Peyer's patch (tissue), 4 donors: ENCODE results near the gene SV2B. TPM values are rescaled to one million over a fixed set of nuclear protein-coding genes. Genes with fewer than 3 reads are reported as not detected.
A peak's percentile ranks its signal among the peaks of the same experiment; 100 is the strongest.

Source experiments
- DNase-seq, 3 donors: peaks; one replicate each; pipeline ENCODE4 v3.0.0-alpha.2; 2017 to 2019
- H3K27ac ChIP-seq, 4 donors: fragments of 200-600 bp; sonication (generic); one replicate each; pipeline ENCODE4 v1.5.1; 2016 to 2019
- H3K27me3 ChIP-seq, 2 donors: fragments of 200-600 bp; sonication (generic); one replicate each; pipeline ENCODE4 v1.5.1; 2019
- H3K36me3 ChIP-seq, 3 donors: fragments of 200-600 bp; sonication (generic); one replicate each; pipeline ENCODE4 v1.5.1; 2016 to 2019
- H3K4me1 ChIP-seq, 4 donors: fragments of 200-600 bp; sonication (generic); one replicate each; pipeline ENCODE4 v1.5.1; 2016 to 2019
- H3K4me3 ChIP-seq, 4 donors: fragments of 200-600 bp; sonication (generic); 1 replicate in 3 of 4; 2 replicates in 1 of 4; pipeline ENCODE4 v1.5.1; 2016 to 2019; ENCODE audit warnings: mild to moderate bottlenecking in 1 of 4
- H3K9me3 ChIP-seq, 4 donors: fragments of 200-600 bp; sonication (generic); one replicate each; pipeline ENCODE4 v1.5.1; 2016 to 2019; ENCODE audit warnings: mild to moderate bottlenecking in 1 of 4
- CTCF ChIP-seq, 6 experiments: fragments of 450-650 bp in 4 of 6; fragments of 200-600 bp in 2 of 6; sonication (generic) in 1 of 6; IDR thresholded peaks; one replicate each; pipeline ENCODE4 v1.5.1; 2017 to 2019; ENCODE audit warnings: antibody characterized with exemption in 6 of 6, mild to moderate bottlenecking in 3 of 6, moderate library complexity in 1 of 6
- POLR2A ChIP-seq, 2 donors: fragments of 450-650 bp; IDR thresholded peaks; one replicate each; pipeline ENCODE4 v1.5.1; 2017; ENCODE audit warnings: antibody characterized with exemption in 2 of 2, mild to moderate bottlenecking in 2 of 2, moderate library complexity in 2 of 2
- total RNA-seq, 4 donors: library from RNA; depleted of rRNA; stranded (reverse); fragments of >200 nt; gene quantifications; one replicate each; pipeline ENCODE4 v1.1.0, GENCODE V29; 2016

The SV2B gene
- total RNA-seq, 4 donors from 2014 or later, result 0.18 to 2.5 (median 0.69) TPM

GRCh38 chr15:91294344-91294743 is 194.3 kb downstream of the SV2B start:
- H3K4me1 ChIP-seq, result no peaks in the 10 kb centered on the region
- no peak for DNase-seq
- no peaks in the 10 kb centered on the region for H3K27me3 ChIP-seq
- no peaks in the 10 kb centered on the region for H3K36me3 ChIP-seq
- H3K9me3 ChIP-seq, result no peaks in the 10 kb centered on the region
- TF ChIP-seq POLR2A (IDR thresholded peaks at IDR 0.05) (no peak), CTCF (IDR thresholded peaks at IDR 0.05) (no peak)
- no peak overlapping the region for H3K4me3 ChIP-seq
- H3K27ac ChIP-seq, result no peak overlapping the region

- H3K36me3 ChIP-seq, result no peaks in the 10 kb centered on the region
- no peaks in the 10 kb centered on the region for H3K9me3 ChIP-seq
- H3K4me1 ChIP-seq, result no peaks in the 10 kb centered on the region
- TF ChIP-seq CTCF (IDR thresholded peaks at IDR 0.05) (no peak), POLR2A (IDR thresholded peaks at IDR 0.05) (no peak)
- H3K27me3 ChIP-seq, result no peaks in the 10 kb centered on the region
- no peak overlapping the region for H3K4me3 ChIP-seq
- no peak for DNase-seq
- no peak overlapping the region for H3K27ac ChIP-seq
These were observed 194.7 kb downstream of the SV2B start for GRCh38 chr15:91294795-91295194.

GRCh38 chr15:91298101-91298500 is 198.0 kb downstream of the SV2B start:
- no peaks in the 10 kb centered on the region for H3K36me3 ChIP-seq
- no peak for DNase-seq
- no peak for TF ChIP-seq CTCF (IDR thresholded peaks at IDR 0.05)
- TF ChIP-seq POLR2A (IDR thresholded peaks at IDR 0.05), result no peak
- H3K27me3 ChIP-seq, result no peaks in the 10 kb centered on the region
- no peaks in the 10 kb centered on the region for H3K4me1 ChIP-seq
- no peak overlapping the region for H3K27ac ChIP-seq
- no peak overlapping the region for H3K4me3 ChIP-seq
- H3K9me3 ChIP-seq, result no peaks in the 10 kb centered on the region

GRCh38 chr15:91302588-91303439 is 202.8 kb downstream of the SV2B start:
- Histone ChIP-seq H3K36me3 (no peaks in the 10 kb centered on the region), H3K27me3 (no peaks in the 10 kb centered on the region), H3K4me3 (no peak overlapping the region), H3K9me3 (no peaks in the 10 kb centered on the region), H3K27ac (no peak overlapping the region), H3K4me1 (no peaks in the 10 kb centered on the region)
- TF ChIP-seq CTCF (IDR thresholded peaks at IDR 0.05) (peak in 5 of 6 experiments; percentile 15 to 78 (median 75)), POLR2A (IDR thresholded peaks at IDR 0.05) (no peak)
- peak in 1 of 3 donors; percentile 50 for DNase-seq

GRCh38 chr15:91304210-91304609 is 204.2 kb downstream of the SV2B start:
- Histone ChIP-seq H3K27me3 (no peaks in the 10 kb centered on the region), H3K36me3 (no peaks in the 10 kb centered on the region), H3K9me3 (no peaks in the 10 kb centered on the region), H3K4me1 (no peaks in the 10 kb centered on the region), H3K4me3 (no peak overlapping the region), H3K27ac (no peak overlapping the region)
- TF ChIP-seq POLR2A (IDR thresholded peaks at IDR 0.05), result no peak
- no peak for TF ChIP-seq CTCF (IDR thresholded peaks at IDR 0.05)
- no peak for DNase-seq
